AG04449 (cell line): ENCODE data around the gene CD4.

Experiments
- CTCF ChIA-PET: fragments of 350-600 bp; formaldehyde crosslinking; extraction: SDS; loops from one replicate; lab custom pipeline; 2021; ENCODE audit warnings: antibody characterized with exemption; lab: Yijun Ruan, JAX
- POLR2A ChIA-PET: fragments of 400-600, 350-600 bp; formaldehyde crosslinking; extraction: SDS; loops from one replicate; lab custom pipeline; 2020; ENCODE audit warnings: antibody characterized with exemption, inconsistent platforms; lab: Yijun Ruan, JAX
- DNase-seq: peaks from one replicate; pipeline ENCODE4 v3.0.0-alpha.2; 2010; ENCODE audit warnings: low read depth, low spot score
- H3K4me3 ChIP-seq: 2 replicates; pipeline ENCODE4 v1.5.1; 2011; ENCODE audit warnings: low read depth, mild to moderate bottlenecking, control low read depth, low read length
- TF ChIP-seq, protein P1 (sequence below): IDR thresholded peaks from one replicate; pipeline ENCODE4 v1.5.1; 2011; ENCODE audit warnings: mild to moderate bottlenecking, moderate library complexity, low read length, control low read depth, inconsistent platforms; ENCODE audit not compliant: insufficient read depth; ENCODE audit errors: missing control alignments

Gene CD4

DNA sequence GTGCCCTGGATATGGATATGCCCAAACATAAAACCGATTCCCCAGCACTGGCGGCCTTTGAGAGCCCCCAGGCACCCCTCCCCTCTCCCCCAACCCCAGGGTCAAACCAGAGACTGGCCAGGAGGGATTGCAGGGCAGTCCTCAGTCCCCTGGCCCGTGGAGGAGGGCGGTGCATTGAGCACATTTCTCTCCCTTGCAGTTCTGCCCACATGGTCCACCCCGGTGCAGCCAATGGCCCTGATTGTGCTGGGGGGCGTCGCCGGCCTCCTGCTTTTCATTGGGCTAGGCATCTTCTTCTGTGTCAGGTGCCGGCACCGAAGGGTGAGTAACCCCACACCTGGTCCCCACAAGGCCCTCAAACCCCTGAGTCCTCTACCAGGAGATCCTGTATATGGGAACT lies 28.9 kb downstream of the CD4 start:
- no peak overlapping the region for H3K4me3 ChIP-seq
- ChIA-PET POLR2A (no interaction called here), CTCF (no interaction called here)
- TF ChIP-seq, protein P1, sequence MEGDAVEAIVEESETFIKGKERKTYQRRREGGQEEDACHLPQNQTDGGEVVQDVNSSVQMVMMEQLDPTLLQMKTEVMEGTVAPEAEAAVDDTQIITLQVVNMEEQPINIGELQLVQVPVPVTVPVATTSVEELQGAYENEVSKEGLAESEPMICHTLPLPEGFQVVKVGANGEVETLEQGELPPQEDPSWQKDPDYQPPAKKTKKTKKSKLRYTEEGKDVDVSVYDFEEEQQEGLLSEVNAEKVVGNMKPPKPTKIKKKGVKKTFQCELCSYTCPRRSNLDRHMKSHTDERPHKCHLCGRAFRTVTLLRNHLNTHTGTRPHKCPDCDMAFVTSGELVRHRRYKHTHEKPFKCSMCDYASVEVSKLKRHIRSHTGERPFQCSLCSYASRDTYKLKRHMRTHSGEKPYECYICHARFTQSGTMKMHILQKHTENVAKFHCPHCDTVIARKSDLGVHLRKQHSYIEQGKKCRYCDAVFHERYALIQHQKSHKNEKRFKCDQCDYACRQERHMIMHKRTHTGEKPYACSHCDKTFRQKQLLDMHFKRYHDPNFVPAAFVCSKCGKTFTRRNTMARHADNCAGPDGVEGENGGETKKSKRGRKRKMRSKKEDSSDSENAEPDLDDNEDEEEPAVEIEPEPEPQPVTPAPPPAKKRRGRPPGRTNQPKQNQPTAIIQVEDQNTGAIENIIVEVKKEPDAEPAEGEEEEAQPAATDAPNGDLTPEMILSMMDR: no peak
- no peak for DNase-seq

DNA sequence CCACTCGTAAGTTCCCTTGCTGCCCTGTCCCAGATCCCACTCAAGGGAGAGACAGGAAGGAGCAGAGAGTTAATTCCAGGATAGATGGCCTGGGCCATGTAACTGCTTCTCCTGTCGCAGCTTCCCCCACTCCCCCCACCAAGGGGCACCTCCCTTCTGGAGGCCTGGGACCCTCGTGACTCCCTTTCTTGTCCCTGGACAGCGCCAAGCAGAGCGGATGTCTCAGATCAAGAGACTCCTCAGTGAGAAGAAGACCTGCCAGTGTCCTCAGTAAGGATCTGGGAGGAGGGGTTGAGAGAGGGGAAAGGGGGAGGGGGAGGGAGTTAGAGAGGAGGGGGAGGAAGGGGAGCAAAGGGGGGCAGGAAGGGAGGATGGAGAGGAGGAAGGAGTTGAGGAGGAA lies 29.3 kb downstream of the CD4 start:
- no peak overlapping the region for H3K4me3 ChIP-seq
- DNase-seq: no peak
- POLR2A ChIA-PET: no interaction called here
- TF ChIP-seq, protein P1: no peak
- CTCF ChIA-PET: no interaction called here

DNA sequence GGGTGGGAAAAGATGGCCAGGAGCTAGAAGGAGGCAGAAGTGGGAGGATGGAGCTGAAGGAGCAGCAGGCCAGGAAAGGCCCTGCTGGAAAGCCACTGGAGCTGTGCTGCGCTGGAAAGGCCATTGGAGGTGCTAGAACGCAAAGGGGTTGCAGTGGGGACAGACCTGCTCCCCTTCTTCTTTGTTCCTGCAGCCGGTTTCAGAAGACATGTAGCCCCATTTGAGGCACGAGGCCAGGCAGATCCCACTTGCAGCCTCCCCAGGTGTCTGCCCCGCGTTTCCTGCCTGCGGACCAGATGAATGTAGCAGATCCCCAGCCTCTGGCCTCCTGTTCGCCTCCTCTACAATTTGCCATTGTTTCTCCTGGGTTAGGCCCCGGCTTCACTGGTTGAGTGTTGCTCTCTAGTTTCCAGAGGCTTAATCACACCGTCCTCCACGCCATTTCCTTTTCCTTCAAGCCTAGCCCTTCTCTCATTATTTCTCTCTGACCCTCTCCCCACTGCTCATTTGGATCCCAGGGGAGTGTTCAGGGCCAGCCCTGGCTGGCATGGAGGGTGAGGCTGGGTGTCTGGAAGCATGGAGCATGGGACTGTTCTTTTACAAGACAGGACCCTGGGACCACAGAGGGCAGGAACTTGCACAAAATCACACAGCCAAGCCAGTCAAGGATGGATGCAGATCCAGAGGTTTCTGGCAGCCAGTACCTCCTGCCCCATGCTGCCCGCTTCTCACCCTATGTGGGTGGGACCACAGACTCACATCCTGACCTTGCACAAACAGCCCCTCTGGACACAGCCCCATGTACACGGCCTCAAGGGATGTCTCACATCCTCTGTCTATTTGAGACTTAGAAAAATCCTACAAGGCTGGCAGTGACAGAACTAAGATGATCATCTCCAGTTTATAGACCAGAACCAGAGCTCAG lies 30.0 kb downstream of the CD4 start:
- ChIA-PET CTCF (interaction anchor here (2.1 to 17.9 kb wide), 3 partner anchors 8 to 66 kb away, joined by 11 to 304 read pairs (median 12); partner anchors contain the start of genes MLF2 and PTMS), POLR2A (no interaction called here)
- DNase-seq: no peak
- H3K4me3 ChIP-seq: no peak overlapping the region
- TF ChIP-seq, protein P1: no peak

DNA sequence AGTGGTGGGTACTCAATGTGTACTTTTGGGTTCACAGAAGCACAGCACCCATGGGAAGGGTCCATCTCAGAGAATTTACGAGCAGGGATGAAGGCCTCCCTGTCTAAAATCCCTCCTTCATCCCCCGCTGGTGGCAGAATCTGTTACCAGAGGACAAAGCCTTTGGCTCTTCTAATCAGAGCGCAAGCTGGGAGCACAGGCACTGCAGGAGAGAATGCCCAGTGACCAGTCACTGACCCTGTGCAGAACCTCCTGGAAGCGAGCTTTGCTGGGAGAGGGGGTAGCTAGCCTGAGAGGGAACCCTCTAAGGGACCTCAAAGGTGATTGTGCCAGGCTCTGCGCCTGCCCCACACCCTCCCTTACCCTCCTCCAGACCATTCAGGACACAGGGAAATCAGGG lies 30.8 kb downstream of the CD4 start:
- ChIA-PET CTCF (interaction anchor here (1.2 to 17.9 kb wide), 5 partner anchors 9 to 84 kb away, joined by 4 to 304 read pairs (median 11); partner anchors contain the start of genes MLF2 and PTMS), POLR2A (interaction anchor here (0.7 kb wide), 1 partner anchor 87 kb away, joined by 3 read pairs; no protein-coding TSS in a partner anchor)
- H3K4me3 ChIP-seq: no peak overlapping the region
- TF ChIP-seq, protein P1: no peak
- DNase-seq: no peak

DNA sequence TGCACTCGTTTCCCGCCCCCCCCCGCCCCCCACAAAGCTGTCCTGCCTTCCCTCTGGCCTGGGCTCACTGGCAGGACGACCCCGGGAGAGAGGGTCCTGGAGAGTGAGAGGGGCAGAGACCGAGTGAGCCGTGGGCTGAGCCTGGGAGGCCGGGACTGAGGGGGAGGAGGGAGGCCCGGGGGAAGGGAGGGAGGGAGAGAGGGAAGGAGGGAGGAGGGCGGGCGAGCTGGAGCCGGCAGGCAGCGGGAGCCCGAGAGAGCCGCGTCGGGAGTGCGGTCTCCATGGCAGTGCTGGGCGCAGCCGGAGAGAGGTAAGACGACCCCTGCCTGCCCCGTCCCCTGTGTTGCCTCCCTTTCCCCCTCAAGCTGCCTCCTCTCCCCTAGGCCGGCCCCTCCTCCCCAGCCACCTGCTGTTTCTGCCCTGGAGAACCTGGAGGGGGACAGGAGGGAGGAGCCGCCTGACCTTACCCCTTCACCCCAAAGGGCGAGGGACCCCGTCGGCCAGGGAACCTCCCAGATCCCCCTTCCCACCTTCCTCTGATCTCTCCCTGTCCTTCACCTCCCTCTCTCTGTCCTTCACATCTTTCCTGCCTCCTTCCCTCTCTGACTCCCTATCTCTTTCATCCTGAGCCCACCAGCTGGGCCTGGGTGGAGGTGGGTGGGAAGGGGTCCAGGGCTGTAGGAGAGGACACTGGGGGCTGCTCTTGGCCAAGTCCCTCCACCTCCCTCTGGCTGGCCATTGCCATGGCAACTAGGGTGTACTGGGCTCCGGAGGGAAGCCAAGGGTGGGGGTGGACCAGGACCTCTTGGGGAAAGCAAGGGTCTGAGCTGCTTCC lies 32.5 kb downstream of the CD4 start, which contains the start of gene GPR162:
GPR162 (plus strand) TSS at position 231 of the 835 bp plus-strand sequence. CDS start 2,078 bp downstream, outside the sequence.
- ChIA-PET POLR2A (interaction anchor here (0.8 to 1.5 kb wide), 6 partner anchors 9 to 131 kb away, joined by 3 to 14 read pairs (median 4); partner anchors contain the start of genes COPS7A, MLF2 and PTMS), CTCF (interaction anchor here (0.7 to 17.9 kb wide), 10 partner anchors 11 to 201 kb away, joined by 3 to 316 read pairs (median 12); partner anchors contain the start of genes CDCA3, GNB3, MLF2 and PTMS)
- DNase-seq: no peak
- peak within 1 kb of the TSS; percentile 62 for H3K4me3 ChIP-seq
- TF ChIP-seq, protein P1: no peak
